Activated naive CD4-positive, alpha-beta T cell treated with Interleukin-2 at 50 U/mL for 16 hours (primary cell): ENCODE results near the gene EZH1.
"Not testable (repeated sequence)": the region's sequence is repeated elsewhere in the genome, so short reads cannot be mapped to it uniquely, and the experiment has no call there.

Source experiments
- DNase-seq: peaks from one replicate; pipeline ENCODE4 v3.0.0-alpha.2; 2020

Gene EZH1

GRCh38 chr17:42680331-42680808 is 64.5 kb downstream of the EZH1 start:
- DNase-seq = no peak

GRCh38 chr17:42679492-42680330 is 65.1 kb downstream of the EZH1 start:
- DNase-seq = peak; percentile 76

DNA sequence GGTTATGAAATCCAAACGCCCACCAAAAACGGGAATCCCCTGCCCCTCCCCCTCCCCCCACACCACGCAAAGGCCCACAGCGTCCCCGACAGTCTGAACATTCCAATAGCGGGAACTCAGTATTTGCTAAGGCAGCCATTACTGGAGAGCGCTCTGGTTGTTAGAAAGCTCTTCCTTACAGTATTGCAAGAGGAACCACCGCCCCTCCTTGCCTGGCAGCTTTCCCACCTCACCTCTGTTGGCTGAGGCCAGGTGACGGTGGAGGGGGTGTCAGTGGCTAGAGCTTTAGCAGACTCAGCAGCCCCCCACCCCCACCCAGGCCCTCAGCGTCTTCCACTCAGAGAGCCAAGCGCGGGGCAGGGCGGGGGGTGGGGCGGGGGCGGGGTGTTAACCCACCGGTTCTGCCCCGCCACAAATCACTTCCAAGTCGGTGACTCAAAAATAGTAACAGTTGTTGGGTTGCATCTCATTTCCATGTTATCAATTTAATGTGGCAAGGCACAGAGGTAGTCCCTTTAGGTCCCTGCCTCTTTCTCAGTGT is 65.8 kb downstream of the EZH1 start:
- peak; percentile 51 for DNase-seq

- peak; percentile 83 for DNase-seq
Observed at GRCh38 chr17:42677921-42678781, 66.7 kb downstream of the EZH1 start.

DNA sequence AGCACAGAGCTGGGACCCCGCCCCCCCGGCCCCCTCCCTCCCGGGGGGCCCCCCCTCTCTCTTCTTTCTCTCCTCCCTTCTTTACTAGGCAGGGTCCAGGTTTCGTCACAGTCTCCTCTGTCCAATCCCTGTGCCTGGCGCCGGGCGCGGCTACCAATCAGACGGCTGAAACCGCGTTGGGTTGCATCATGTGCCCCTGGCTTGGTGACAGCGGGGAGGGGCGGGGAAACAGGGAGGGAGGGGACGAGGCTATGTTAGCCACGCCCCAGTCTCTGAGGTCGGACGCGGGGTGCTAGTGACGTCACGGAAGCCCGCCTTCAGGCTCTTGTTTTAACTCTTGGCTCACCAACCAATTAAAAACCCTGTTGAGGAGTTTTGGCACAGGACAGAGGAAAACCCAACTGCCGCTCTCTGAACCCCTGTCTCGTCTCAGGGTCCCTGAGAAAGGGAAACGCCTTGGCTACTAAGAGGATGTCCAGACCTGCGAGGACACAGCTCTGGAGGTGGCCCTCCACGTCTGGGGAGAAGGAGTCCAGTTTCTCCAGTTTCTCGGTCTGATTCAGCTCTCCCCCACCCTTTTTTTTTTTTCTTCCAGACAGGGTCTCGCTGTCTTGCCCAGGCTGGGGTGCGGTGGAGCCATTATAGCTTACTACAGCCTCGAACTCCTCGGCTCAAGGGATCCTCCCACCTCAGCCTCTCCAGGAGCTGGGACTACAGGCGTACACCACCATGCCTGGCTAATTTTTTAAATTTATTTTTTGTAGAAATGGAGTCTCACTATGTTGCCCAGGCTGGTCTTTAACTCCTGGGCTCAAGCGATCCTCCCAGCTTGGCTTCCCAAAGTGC is 67.6 kb downstream of the EZH1 start:
- DNase-seq = peak; percentile 99

DNA sequence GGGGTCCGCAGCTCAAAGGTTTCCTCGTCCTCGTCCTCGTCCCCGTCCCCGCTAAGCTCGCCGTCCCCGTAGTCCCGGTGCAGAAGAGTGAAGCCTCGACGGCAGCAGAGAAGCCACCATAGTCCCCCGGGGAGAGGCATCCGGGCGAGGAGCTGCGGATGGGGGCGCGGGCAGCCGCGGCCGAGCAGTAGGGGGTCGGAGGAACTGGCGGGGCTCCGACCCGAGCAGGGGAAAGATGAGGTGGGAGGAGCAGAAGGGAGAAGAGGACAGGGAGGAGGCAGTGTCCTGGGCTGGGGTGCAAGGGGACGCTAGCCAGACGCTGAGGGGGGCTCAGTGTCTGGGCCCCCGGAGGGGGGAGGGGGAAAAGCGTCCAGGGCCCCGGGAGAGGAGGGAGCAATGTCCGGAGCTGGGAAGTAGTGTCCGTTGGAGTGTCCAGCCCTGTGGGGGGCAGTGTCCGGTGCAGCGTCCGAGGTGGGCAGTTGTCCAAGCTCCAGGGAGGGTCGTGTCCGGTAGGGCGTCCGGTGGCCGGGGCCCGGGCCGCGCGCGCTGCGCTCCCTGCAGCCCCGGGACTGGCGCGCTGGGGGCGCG is 68.3 kb downstream of the EZH1 start, which contains the start of gene PLEKHH3:
TSS of gene PLEKHH3 (minus strand) at position 571 of the 588 bp plus-strand sequence. CDS start at position 140, 431 bp downstream.
- no peak for DNase-seq

DNA sequence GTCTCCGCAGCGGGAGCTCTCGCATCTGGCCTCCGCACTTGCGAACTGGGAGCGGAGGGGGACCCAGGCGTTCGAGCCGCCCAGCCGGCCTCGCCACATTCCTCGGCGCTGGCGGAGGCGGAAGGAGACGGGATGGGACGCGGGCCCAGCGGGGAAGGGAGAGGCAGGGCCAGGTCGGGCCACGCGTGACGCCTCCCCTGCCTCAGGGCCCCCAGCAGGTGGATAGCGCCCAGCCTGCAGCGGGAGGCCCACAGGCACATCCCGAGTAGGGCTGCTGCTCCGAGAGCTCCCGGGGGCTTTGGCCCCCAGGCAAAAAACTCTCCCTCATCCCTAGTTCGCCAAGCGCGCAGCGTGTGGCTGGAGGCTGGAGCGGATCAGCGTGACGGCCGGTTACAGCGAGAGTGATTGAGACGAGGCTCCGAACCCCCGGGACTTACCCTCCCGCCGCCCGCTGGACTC is 68.8 kb downstream of the EZH1 start:
- DNase-seq = no peak

DNA sequence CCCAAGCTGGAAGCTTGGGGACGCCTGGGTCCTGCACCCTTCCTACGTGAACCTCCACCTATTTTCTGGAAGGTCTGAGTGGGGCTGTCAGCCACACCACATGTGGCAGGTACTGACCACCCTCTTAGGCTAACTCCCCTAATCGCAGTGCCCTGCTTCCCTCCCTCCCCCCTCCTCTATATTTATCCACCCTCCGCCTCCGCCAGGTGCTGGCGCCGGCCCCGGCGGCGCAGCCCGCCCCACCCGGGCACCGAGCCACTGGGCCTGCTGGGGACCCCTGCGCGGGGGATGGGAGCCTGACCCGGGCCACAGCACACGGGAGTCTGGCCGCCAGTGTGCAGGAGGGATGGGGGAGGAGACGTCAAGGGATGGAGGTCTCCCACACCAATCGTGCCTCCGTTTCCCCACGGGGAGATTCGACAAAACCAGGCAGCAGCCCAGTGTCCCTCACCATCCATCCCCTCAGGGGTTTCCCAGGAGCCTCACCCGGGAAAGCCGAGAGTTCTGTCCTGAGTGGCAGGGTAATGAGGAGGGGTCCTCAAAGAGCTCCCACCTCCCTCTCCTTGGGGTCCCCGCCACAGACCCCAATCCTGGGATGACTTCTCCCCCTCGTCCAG is 69.4 kb downstream of the EZH1 start:
- no peak for DNase-seq

- DNase-seq = no peak
Observed at GRCh38 chr17:42674755-42675347, 70.0 kb downstream of the EZH1 start.

DNA sequence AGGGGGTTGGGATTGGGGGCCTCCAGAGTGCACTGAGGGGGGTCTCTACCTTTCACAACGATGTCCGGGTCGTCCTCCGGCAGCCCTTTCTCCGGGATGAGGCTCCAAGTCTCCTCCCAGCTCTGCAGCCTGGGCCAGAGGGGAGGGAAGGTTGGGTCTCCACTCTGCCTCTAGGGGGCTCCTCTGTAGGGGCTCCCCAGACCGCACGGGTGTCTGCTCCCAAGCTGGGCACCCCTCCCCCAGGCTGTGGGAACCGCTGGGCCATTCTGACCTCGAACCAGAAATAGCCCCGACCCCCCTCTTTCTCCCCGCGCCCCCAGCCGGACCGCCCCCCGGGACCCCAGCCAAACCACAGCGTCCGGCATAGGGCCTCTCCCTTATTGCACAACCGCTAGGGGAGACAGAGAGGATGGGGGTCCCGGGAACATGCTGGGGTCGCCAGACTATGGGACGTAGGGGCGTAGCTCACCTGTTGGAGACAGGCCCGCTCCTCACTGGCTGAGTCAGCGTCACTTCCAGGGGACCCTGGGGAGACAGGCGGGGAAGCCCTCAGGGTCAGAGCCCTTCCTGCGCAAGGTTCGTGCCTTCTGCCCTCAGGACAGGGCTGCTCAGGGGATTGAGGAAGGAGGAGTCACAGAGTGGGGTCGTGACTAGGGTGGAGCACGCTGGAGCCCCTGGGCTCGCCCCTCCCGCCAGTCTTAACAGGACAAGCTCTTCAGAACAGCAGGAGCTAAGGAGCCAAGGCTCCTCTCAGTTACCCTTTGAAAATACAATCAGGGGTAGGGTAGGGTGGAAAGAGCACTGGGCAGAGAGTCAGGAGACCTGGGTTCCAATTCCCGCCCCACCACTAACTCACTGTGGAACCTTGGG is 70.7 kb downstream of the EZH1 start:
- no peak for DNase-seq

- no peak for DNase-seq
Observed at GRCh38 chr17:42673266-42673884, 71.5 kb downstream of the EZH1 start.

DNA sequence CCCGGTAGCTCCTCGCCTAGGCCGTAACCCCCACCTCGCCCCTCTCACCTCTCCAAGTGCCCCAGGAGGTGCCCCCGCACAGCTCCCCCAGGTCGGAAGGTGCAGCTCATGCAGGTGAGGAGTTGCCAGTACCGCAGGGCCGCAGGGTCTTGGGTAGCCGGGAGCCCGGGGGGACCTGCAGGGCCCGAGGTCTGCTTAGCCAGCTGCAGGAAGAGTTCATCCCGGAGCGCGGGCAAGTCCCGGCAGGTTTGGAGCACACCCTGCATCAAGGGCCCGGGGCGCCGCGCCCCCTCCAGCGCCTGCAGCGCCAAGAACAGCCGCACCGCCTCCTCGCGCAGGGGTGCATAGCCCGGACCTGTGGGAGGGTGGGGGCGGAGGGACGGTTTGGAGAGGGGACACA is 72.8 kb downstream of the EZH1 start:
- no peak for DNase-seq

GRCh38 chr17:42670789-42671657 is 73.8 kb downstream of the EZH1 start:
- no peak for DNase-seq

DNA sequence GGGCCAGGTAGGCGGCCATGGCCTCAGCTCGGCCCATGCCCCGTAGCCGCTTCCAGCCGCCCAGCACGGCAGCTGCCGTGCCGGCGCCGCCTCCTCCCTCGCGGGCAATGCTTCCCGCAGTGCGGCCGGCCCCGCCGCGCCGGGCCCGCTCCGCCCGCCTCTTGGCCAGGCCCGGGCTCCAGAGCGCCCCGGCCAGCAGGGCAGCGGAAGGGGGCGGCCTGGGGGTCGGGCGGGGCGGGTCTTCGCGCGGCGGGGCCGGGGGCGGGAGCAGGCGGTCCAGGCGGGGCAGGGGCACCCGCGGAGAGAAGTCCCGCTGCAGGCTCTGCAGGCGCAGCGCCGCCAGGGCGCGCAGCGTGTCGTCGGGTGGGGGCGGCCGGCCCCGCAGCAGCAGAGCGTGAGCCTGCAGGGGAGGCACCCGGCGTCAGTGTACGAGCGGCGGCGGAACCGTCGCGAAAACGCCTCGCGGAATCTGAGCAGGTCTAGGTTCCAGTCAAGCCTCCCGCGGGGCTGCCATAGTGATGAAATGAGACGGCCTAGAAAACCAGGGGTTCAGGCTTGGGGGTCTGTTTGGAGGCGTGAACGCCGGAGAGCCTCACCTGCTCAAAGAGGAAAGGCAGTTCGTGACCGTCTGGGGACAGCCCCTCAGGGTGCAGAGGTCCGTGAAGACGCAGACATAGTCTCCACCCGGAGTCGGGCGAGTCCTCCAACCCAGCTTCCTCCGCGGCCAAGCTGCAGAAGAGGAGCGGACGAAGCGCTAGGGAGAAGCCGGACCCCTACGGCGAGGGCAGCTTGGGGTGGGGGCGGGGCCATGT is 74.7 kb downstream of the EZH1 start:
- DNase-seq = peak; percentile 60

- no peak for DNase-seq
Observed at GRCh38 chr17:42669705-42669976, 75.2 kb downstream of the EZH1 start.

- no peak for DNase-seq
Observed at GRCh38 chr17:42667088-42667951, 77.5 kb downstream of the EZH1 start.

DNA sequence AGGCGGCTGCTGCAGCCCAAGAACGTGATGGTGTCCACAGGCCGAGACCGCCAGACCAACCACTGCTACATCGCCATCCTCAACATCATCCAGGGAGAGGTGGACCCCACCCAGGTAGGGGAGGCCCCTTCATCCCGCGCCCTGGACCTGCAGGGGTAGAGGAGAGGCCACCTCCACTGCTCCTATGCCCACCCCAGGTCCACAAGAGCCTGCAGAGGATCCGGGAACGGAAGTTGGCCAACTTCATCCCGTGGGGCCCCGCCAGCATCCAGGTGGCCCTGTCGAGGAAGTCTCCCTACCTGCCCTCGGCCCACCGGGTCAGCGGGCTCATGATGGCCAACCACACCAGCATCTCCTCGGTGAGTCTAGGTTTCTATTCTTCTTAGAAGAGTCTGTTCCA is 78.7 kb downstream of the EZH1 start:
- DNase-seq = not testable (repeated sequence)
